Measurements from ENCODE around the gene LIMS2. TPM values are rescaled to one million over a fixed set of nuclear protein-coding genes. Genes with fewer than 3 reads are reported as not detected.
A peak's percentile ranks its signal among the peaks of the same experiment; 100 is the strongest.

Gene LIMS2
- total RNA-seq, 1 experiment from 2014 or later = 0.53 TPM

DNA sequence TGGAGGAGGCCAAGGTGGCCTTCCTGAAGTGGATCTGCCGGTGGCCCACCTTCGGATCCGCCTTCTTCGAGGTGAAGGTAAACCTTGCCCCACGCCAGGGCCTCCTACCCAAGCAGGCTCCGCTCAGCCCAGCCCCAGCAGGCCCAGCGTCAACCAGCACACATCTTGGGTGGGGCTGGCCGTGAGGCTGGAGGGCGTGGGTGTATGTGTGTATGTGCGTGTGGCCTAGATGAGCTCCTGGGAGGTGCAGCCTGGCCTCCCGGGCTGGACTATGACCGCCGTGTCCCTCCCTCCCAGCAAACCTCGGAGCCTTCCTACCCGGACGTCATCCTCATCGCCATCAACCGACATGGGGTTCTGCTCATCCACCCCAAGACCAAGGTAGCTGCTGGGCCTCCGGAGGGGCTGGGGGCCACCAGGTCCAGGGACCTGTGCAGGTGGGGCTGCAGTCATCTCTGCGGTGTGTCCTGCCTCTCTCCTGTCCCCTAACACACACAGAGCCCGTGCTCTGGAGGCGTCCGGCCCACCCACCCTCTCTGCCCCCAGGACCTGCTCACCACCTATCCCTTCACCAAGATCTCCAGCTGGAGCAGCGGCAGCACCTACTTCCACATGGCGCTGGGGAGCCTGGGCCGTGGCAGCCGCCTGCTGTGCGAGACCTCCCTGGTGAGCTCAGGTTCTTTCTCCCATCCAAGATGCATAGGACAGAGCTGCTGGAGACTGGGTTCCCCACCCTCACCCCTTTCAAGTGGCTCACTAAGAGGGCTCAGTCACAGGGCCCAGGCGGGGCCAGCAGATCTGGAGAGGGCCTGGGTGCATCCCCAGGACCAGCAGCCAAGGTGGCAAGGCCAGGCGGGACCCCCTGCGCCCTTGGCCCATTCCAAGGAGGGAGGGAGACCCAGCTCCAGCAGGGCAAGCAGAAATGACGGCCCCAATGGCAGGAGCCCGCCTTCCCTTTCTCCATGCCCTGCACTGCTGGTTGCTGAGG, 38.8 kb downstream of the LIMS2 start:
- DNase-seq = no peak
- no peaks in the 10 kb centered on the region for H3K27me3 ChIP-seq
- no peaks in the 10 kb centered on the region for H3K36me3 ChIP-seq
- H3K4me3 ChIP-seq = no peak overlapping the region
- H3K9me3 ChIP-seq = no peaks in the 10 kb centered on the region

DNA sequence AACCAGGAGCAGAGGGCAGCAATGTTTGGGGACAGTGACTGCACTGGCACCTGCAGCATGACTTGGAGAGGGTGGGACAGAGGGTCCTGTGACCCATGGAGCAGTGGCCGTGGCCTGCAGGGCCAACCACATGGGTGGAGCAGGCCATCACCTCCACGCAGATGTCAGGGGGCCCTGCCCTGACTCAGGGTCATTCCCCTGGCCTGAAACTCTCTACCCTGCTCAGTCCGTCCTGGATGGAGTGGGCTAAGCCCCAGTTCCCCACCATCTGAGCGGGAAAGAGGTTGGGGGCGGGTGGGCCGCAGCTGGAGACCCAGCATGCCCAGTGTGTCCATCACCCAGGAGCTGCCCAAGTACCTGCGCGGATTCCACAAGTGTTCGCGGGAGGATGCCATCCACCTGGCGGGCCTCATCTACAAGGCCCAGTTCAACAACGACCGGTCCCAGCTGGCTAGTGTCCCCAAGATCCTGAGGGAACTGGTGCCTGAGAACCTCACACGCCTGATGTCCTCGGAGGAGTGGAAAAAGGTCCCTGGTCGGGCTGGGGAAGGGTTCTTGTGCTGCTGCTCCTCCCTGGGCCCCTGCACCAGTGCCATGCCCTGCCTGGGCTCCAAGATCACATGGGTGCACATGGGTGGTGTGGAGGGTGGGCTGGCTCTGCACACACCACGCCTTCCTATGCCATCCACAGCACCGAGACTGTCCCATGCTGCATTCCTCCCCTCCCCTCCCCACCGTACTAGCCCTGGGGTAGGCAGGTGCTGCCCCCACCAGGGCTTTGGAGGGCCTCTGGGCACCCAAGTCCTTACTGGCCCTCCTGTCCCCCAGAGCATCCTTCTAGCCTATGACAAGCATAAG, 39.7 kb downstream of the LIMS2 start:
- Histone ChIP-seq H3K4me3 (no peak overlapping the region), H3K27me3 (no peaks in the 10 kb centered on the region), H3K9me3 (no peaks in the 10 kb centered on the region), H3K36me3 (no peaks in the 10 kb centered on the region)
- no peak for DNase-seq

DNA sequence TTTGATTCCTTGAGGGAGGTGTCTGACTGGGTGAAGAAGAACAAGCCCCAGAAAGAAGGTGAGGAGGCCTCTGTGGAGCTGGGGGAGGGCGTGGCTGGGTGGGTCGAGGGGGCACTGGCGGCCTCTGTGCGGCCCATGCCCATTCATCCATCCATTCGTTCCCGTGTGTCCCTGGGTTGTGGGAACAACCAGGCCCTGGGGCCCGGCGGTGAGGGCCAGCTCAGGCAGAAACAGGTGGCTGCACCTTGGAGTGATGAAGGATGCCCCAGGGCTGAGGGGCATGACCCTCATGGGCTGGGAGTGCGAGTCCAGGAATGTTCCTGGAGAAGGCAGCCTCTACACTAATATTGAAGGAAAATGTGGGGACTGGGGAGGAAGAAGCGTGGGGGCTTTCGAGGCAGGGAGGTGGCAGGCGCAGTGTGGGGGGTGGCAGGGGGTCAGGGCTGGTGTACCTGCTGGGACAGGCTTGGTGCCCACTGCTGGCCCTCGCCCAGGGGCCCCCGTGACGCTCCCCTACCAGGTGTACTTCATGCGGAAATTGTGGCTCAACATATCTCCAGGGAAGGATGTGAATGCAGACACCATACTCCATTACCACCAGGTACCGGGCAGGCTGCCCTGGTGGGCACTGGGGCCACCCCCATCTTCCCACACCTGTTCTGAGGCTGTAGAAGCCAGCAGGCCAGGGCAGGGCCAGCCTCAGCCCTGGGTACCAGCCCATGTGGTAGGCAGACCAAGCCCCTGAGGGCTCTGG, 40.5 kb downstream of the LIMS2 start:
- H3K9me3 ChIP-seq = no peaks in the 10 kb centered on the region
- no peak for DNase-seq
- H3K36me3 ChIP-seq = no peaks in the 10 kb centered on the region
- H3K4me3 ChIP-seq = no peak overlapping the region
- no peaks in the 10 kb centered on the region for H3K27me3 ChIP-seq

DNA sequence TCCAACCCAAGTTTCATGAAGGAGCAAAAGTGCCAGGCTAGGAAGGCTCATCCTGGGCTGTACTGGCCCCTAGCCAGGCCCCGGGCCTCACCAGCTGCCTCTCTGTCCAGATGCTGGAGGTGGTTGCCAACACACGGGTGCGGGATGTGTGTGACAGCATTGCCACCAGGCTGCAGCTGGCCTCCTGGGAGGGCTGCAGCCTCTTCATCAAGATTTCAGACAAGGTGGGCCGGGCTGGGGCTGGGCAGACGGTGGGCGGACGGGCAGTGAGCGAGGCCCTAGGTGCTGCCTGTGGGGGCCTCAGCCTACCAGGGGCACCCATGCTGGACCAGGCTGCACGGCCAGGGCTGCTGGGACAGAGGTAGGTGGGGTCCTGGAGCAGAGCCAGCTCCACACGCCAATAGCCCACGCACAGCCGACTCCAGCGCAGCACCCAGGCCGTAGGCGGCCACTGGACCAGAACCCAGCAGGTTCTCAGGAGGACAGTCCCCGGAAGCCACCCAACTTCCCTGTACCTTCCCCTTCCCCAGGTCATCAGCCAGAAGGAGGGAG, 41.2 kb downstream of the LIMS2 start:
- Histone ChIP-seq H3K27me3 (no peaks in the 10 kb centered on the region), H3K9me3 (no peaks in the 10 kb centered on the region), H3K4me3 (no peak overlapping the region), H3K36me3 (no peaks in the 10 kb centered on the region)
- peak; percentile 21 for DNase-seq

DNA sequence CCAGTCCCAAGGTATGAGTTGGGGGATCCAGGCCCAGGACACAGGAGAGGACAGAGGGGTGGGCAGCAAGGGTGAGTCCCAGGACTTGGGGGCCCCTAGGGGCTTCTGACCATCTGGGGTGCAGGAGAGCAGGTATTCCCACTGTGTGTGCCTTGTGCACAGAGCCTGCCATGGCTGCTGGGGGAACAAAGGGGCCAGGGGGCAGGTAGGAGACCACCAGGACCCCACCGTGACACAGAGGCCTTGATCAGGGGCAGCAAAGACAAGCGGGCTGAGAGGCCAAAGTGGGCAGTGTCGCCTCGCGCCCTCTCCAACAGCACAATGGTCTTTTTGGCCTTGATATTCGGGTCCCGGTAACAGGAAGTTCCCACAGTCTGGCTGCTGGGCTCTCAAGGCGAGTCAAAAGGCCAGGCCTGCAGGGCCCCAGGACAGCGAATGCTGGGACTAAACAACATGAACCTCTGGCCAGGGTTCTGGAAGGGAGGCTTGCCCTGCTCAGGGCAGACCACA, 41.7 kb downstream of the LIMS2 start:
- no peaks in the 10 kb centered on the region for H3K36me3 ChIP-seq
- no peaks in the 10 kb centered on the region for H3K27me3 ChIP-seq
- no peak for DNase-seq
- no peak overlapping the region for H3K4me3 ChIP-seq
- H3K9me3 ChIP-seq = no peaks in the 10 kb centered on the region

DNA sequence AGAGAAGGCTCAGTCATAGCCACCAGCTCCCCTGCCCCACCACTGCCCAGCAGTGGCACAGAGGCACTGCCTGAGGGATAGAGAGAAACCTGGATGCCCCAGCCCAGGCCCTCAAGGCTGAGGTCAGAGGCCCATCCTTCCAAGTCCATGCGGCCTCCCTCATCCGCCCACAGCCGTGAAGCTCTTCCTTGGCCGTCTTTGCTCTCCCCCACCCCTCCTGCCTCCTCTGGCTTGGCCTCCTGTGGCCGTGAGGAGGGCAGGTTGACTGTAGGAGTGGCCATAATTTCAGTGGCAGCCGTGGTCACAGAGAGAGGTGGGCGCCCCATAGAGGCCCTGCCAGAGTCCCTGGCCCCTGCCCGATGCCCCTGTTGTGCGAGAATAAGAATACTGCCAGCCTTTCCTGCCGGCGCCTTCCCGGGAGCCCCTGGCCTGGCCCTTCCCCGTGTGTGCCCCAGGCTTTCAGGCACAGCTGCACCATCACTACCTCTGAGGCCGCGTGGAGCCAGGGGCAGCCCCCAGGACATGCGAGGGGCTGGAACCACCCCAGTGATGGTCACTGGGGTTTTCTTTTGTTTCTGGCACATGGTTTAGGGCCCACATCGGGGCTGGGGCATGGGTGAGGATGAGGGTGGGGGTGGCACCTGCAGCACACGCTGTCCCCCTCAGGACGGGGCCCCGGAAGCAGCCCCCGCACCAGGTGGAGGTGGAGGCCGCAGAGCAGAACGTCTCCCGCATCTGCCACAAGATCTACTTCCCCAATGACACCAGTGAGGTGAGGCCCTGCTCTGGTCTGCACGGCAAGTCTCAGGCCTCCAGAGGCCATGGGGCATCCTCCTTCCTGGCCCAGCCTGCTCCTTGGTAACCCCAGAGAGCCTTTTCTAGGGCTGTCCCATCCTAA, 42.5 kb downstream of the LIMS2 start:
- DNase-seq = no peak
- Histone ChIP-seq H3K9me3 (no peaks in the 10 kb centered on the region), H3K4me3 (no peak overlapping the region), H3K36me3 (no peaks in the 10 kb centered on the region), H3K27me3 (no peaks in the 10 kb centered on the region)

DNA sequence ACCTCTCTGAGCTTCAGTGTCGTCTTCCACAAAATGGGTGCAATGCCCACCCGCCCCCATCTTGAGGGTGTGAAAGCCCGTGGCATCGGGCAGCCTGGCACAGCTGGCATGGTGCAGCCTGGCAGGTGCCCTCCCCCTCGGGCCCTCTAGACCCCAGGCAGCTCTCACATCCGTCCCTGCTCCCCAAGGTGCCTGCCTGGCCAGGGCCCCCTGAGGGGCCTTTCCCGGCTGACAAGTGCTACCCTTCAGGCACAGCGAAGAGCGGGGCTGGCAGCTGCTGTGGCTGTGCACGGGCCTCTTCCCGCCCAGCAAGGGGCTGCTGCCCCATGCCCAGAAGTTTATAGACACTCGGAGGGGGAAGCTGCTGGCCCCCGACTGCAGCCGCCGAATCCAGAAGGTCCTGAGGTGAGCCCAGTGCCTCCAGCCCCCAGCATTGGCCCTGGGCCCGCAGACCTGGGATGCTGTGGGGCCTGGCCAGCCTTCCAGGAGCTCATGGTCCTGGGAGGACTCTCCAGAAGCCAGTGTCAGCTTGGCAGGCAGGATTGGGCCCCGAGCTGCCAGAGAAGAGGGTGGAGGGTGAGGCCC, 43.2 kb downstream of the LIMS2 start:
- Histone ChIP-seq H3K4me3 (no peak overlapping the region), H3K36me3 (no peaks in the 10 kb centered on the region), H3K27me3 (no peaks in the 10 kb centered on the region), H3K9me3 (no peaks in the 10 kb centered on the region)
- DNase-seq = no peak

DNA sequence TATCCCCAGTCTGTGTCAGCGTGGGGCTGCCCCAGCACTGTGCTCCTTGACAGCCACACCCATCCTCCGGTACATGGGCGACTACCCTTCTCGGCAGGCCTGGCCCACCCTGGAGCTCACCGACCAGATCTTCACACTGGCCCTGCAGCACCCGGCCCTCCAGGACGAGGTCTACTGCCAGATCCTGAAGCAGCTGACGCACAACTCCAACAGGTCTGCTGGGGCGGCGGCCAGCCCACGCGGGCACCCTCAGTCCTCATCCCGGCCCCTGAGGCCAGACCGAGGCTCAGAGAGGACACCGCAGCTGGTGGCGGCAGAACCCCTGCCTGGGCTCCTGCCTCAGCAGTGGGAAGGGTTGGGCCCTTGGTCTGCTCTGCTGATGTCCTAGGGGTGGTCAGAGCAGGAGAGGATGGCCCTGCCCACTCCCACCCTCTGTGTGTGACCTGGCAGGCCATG, 43.8 kb downstream of the LIMS2 start:
- Histone ChIP-seq H3K27me3 (no peaks in the 10 kb centered on the region), H3K9me3 (no peaks in the 10 kb centered on the region)

DNA sequence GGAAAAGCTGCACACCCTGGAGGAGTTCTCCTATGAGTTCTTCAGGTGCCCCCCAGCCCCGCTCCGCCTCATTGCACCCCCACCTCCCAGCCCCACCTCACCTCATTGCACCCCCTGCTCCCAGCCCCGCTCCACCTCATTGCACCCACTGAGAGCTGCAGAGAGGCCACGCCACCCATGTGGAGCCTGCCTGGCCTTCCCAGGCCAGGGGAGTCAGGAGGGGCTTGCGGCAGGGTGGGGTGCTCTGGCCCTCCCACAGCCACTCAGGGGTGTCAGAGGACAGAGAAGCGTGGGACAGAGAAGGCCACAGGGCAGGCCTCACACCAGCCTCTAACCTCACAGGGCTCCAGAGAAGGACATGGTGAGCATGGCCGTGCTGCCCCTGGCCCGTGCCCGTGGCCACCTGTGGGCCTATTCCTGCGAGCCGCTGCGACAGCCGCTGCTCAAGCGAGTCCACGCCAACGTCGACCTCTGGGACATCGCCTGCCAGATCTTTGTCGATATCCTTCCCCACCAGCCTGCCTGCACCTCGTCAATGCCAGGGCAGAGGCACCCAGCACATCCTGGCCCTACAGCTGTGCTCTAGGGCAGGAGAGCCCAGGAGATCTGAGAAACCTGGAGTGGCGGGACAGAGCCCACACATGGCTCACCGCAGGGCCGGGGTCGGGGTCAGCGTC, 44.3 kb downstream of the LIMS2 start:
- no peak for DNase-seq

More for the DNA sequence above, 43.8 kb downstream of the LIMS2 start:
- Histone ChIP-seq H3K4me3 (no peak overlapping the region), H3K36me3 (no peaks in the 10 kb centered on the region)
- no peak for DNase-seq

DNA sequence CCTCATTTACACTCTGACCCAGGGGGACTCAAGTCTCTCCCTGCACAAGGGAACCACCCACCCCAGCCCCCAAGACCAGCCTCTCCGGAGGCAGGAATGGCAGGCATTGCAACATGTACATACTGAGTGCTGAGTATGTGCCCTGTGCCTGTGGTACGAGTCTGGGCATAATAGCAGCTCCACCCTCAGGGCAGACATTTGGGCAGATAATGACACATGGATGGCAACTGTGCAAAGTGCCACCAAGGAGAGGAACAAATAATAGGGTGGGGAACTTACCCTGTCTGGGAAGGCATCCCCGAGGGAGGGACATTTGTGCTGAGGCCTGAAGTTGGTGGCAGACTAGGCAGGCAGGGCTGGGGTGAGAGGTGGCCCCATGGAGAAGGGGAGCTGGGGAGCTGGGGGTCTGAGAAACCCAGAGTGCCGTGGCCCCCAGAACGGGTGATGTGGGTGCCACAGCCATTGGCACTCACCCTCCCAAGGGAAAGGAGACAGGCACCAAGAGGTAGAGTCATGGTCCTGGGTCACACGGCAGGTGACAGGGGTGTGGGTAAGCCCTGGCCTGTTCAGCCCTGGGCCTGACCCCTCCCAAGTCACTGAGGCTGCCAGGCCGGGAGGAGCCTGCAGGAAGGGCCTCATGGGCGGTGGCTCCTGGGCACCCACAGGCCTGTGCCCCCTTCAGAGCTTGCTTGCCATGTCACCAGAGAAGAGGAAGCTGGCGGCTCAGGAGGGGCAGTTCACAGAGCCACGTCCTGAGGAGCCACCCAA, 45.0 kb downstream of the LIMS2 start:
- H3K27me3 ChIP-seq = no peaks in the 10 kb centered on the region
- H3K9me3 ChIP-seq = no peaks in the 10 kb centered on the region
- H3K4me3 ChIP-seq = no peak overlapping the region
- no peak for DNase-seq
- no peaks in the 10 kb centered on the region for H3K36me3 ChIP-seq

More for the DNA sequence above, 44.3 kb downstream of the LIMS2 start:
- no peaks in the 10 kb centered on the region for H3K9me3 ChIP-seq
- no peaks in the 10 kb centered on the region for H3K27me3 ChIP-seq
- H3K4me3 ChIP-seq = no peak overlapping the region
- no peaks in the 10 kb centered on the region for H3K36me3 ChIP-seq

DNA sequence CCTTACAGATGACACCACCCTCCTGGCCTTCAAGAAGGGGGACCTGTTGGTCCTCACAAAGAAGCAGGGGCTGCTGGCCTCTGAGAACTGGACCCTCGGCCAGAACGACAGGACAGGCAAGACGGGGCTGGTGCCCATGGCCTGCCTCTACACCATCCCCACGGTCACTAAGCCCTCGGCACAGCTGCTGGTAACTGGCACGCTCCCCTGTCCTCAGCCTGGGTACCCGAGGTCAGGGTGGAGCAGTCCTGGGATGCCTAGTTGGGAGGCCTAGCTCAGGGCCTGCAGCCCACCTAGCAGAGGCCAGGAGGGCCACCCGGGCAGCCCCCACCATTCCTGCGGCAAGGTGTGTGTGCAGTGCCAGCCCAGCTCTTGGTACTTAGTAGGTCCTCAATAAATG, 45.7 kb downstream of the LIMS2 start:
- Histone ChIP-seq H3K36me3 (no peaks in the 10 kb centered on the region), H3K4me3 (no peak overlapping the region), H3K9me3 (no peaks in the 10 kb centered on the region), H3K27me3 (no peaks in the 10 kb centered on the region)
- no peak for DNase-seq

DNA sequence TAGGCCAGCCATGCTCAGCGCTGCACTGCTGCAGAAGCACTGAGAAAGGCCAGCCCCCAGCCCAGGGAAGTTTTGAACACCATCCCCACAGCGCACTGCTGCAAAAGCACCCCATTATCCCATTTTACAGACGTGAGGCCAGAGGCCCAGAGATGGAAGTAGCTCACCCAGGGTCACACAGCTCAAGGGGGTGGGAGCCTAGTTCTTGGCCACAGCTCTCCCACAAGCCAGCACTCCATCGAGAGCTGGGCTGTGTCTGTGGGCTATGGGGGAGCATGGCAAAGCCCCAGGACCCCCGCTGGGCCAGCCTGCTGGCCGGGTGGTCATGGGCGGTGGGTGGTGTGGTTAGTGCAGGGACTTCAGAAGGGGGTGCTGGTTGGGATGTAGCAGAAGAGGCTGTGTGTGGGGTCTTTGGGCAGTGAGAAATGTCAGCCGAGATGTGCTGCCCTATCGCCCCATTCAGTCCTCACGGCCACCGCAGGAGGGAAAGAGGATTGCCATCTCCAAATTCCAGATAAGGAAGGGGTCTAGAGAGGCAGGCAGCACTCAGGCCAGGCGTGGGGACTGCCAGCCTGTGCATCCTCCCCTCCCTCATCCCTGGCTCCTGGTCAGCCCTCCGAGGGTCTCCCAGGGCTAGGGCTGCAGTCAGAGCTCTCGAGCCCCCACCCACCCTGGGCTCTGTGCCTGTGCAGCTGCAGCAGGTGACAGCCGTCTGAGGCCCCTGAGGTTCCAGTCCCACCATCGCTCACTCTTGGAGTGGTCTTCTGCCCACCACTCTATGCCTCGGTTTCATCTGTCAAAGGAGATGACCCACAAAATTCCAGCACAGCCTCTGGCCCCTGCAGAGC, 46.3 kb downstream of the LIMS2 start:
- H3K27me3 ChIP-seq = no peaks in the 10 kb centered on the region
- no peaks in the 10 kb centered on the region for H3K36me3 ChIP-seq
- H3K4me3 ChIP-seq = no peak overlapping the region
- H3K9me3 ChIP-seq = no peaks in the 10 kb centered on the region
- no peak for DNase-seq

Measured in MG63 (cell line).